H1 (cell line): ENCODE data around the gene RCAN2. TPM values are rescaled to one million over a fixed set of nuclear protein-coding genes. Genes with fewer than 3 reads are reported as not detected.

ENCODE experiments used
- CTCF ChIP-seq, 3 experiments: IDR thresholded peaks; 1 replicate in 2 of 3; 2 replicates in 1 of 3; pipeline versions ENCODE4 v1.5.1 to v1.6.1; 2011; ENCODE audit warnings: low read length in 3 of 3, mild to moderate bottlenecking in 3 of 3, inconsistent platforms in 2 of 3, low read depth in 1 of 3, moderate library complexity in 1 of 3; ENCODE audit not compliant: insufficient read depth in 1 of 3; ENCODE audit errors: control extremely low read depth in 1 of 3
- SAP30 ChIP-seq: fragments of 300-600 bp; sonication (generic); IDR thresholded peaks from 2 replicates; pipeline ENCODE4 v1.7.1; 2012; ENCODE audit warnings: low read length, moderate library complexity, mild to moderate bottlenecking, inconsistent platforms; ENCODE audit not compliant: insufficient read depth, insufficient replicate concordance
- polyA plus RNA-seq, 7 experiments: library from polyadenylated mRNA; depleted of rRNA in 3 of 7; stranded (reverse) in 5 of 7; unstranded in 2 of 7; fragments of >200 nt in 5 of 7; fragments of 200-250 nt in 2 of 7; gene quantifications; 1 replicate in 5 of 7; 2 replicates in 1 of 7; 4 replicates in 1 of 7; pipeline versions ENCODE4 v1.2.1 to v1.2.3, GENCODE V29; 2011 to 2013; ENCODE audit warnings: missing spikeins in 2 of 7, mixed read lengths in 2 of 7
- total RNA-seq: library from RNA; stranded (reverse); fragmentation: NEBNext Ultra II Directional; extraction: Animal tissue kit (Norgen Biotek cat#: 25700); gene quantifications from 2 replicates; pipeline ENCODE4 v1.2.1, GENCODE V29; 2021

RCAN2 gene
- total and polyA plus RNA-seq, 2 of the 8 experiments (the other 6 are each of a cell fraction or from before 2014, with no cell fraction given): 5.0 to 8.5 TPM

- TF ChIP-seq SAP30: no peak
- no peak for TF ChIP-seq CTCF (IDR thresholded peaks at IDR 0.05; ENCODE audit: control extremely low read depth in 1 of 3, insufficient read depth in 1 of 3, low read depth in 1 of 3, low read length in 3 of 3)
- TF ChIP-seq, all 59 proteins: peak for 0
Observed at GRCh38 chr6:46207174-46207573, 284.1 kb downstream of the RCAN2 start (continued).
